HEK293 (cell line): ENCODE measurements around the gene PDHX.

Experiments used
- CTCF ChIA-PET: fragments of 350-600 bp; formaldehyde crosslinking; extraction: SDS; loops from one replicate; lab custom pipeline; 2021; ENCODE audit warnings: antibody characterized with exemption; lab: Yijun Ruan, JAX
- POLR2A ChIA-PET: fragments of 300-600 bp; formaldehyde crosslinking; extraction: SDS; loops from one replicate; lab custom pipeline; 2020; ENCODE audit warnings: antibody characterized with exemption, inconsistent platforms; lab: Yijun Ruan, JAX
- H3K27ac ChIP-seq: fragments of 200-500 bp; sonication (Bioruptor generic); 2 replicates; pipeline ENCODE4 v1.5.1; 2014; ENCODE audit warnings: low read depth, low read length, control low read depth, inconsistent platforms; ENCODE audit errors: extremely low read depth
- H3K36me3 ChIP-seq, 2 experiments: fragments of 200-500 bp in 1 of 2; sonication (Bioruptor generic) in 1 of 2; 1 replicate in 1 of 2; 2 replicates in 1 of 2; pipeline ENCODE4 v1.5.1; 2014 to 2017; ENCODE audit warnings: inconsistent platforms in 2 of 2, low read length in 2 of 2; ENCODE audit not compliant: control insufficient read depth in 2 of 2, insufficient read depth in 1 of 2
- H3K4me1 ChIP-seq: fragments of 200-500 bp; sonication (Bioruptor generic); 2 replicates; pipeline ENCODE4 v1.5.1; 2014; ENCODE audit warnings: mild to moderate bottlenecking, low read length, inconsistent platforms; ENCODE audit not compliant: control insufficient read depth, insufficient read depth
- H3K4me3 ChIP-seq: 2 replicates; pipeline ENCODE4 v1.5.1; 2011; ENCODE audit warnings: low read depth, mild to moderate bottlenecking, control low read depth, low read length, moderate library complexity
- H3K9me3 ChIP-seq: fragments of 200-500 bp; sonication (Bioruptor generic); 2 replicates; pipeline ENCODE4 v1.5.1; 2014; ENCODE audit warnings: low read depth, low read length, inconsistent platforms; ENCODE audit not compliant: control insufficient read depth, insufficient read depth
- FEZF1 ChIP-seq: fragments of 450-650 bp; formaldehyde crosslinking; IDR thresholded peaks from 2 replicates; pipeline ENCODE4 v1.5.1; 2016; ENCODE audit warnings: missing biosample characterization, missing genetic modification characterization
- GLI4 ChIP-seq: fragments of 450-650 bp; formaldehyde crosslinking; IDR thresholded peaks from 2 replicates; pipeline ENCODE4 v1.5.1; 2016; ENCODE audit warnings: missing biosample characterization, missing genetic modification characterization
- HIC1 ChIP-seq: fragments of 450-650 bp; formaldehyde crosslinking; IDR thresholded peaks from 2 replicates; pipeline ENCODE4 v1.5.1; 2016; ENCODE audit warnings: missing biosample characterization, missing genetic modification characterization
- HOXD13 ChIP-seq: sonication (generic); formaldehyde crosslinking; IDR thresholded peaks from 2 replicates; pipeline ENCODE4 v1.8.0; 2022; ENCODE audit warnings: missing genetic modification reagents, borderline replicate concordance
- PRDM4 ChIP-seq: fragments of 450-650 bp; formaldehyde crosslinking; IDR thresholded peaks from 2 replicates; pipeline ENCODE4 v1.5.1; 2017; ENCODE audit warnings: missing biosample characterization, missing genetic modification characterization
- SCRT2 ChIP-seq: fragments of 450-650 bp; formaldehyde crosslinking; IDR thresholded peaks from 2 replicates; pipeline ENCODE4 v1.5.1; 2016; ENCODE audit warnings: missing biosample characterization, missing genetic modification characterization
- SP7 ChIP-seq: fragments of 450-650 bp; formaldehyde crosslinking; IDR thresholded peaks from 2 replicates; pipeline ENCODE4 v1.5.1; 2016; ENCODE audit warnings: missing biosample characterization, missing genetic modification characterization
- ZBTB44 ChIP-seq: fragments of 450-650 bp; IDR thresholded peaks from 2 replicates; pipeline ENCODE4 v1.5.1; 2018; ENCODE audit warnings: missing biosample characterization, mild to moderate bottlenecking, missing genetic modification characterization
- ZBTB48 ChIP-seq: fragments of 450-650 bp; formaldehyde crosslinking; IDR thresholded peaks from 2 replicates; pipeline ENCODE4 v1.5.1; 2016; ENCODE audit warnings: missing biosample characterization, missing genetic modification characterization
- ZBTB8A ChIP-seq: fragments of 450-650 bp; formaldehyde crosslinking; IDR thresholded peaks from 2 replicates; pipeline ENCODE4 v1.5.1; 2016; ENCODE audit warnings: missing biosample characterization, missing genetic modification characterization
- ZNF10 ChIP-seq: fragments of 450-650 bp; formaldehyde crosslinking; IDR thresholded peaks from 2 replicates; pipeline ENCODE4 v1.5.1; 2017; ENCODE audit warnings: missing biosample characterization, missing genetic modification characterization
- ZNF140 ChIP-seq: fragments of 450-650 bp; formaldehyde crosslinking; IDR thresholded peaks from 2 replicates; pipeline ENCODE4 v1.5.1; 2016; ENCODE audit warnings: missing biosample characterization, missing genetic modification characterization
- ZNF146 ChIP-seq: fragments of 450-650 bp; formaldehyde crosslinking; IDR thresholded peaks from 2 replicates; pipeline ENCODE4 v1.5.1; 2016; ENCODE audit warnings: missing biosample characterization, missing genetic modification characterization
- ZNF16 ChIP-seq: fragments of 450-650 bp; formaldehyde crosslinking; IDR thresholded peaks from 2 replicates; pipeline ENCODE4 v1.5.1; 2016; ENCODE audit warnings: low read depth, missing biosample characterization, missing genetic modification characterization
- ZNF221 ChIP-seq: fragments of 450-650 bp; formaldehyde crosslinking; IDR thresholded peaks from 2 replicates; pipeline ENCODE4 v1.5.1; 2017; ENCODE audit warnings: missing biosample characterization, missing genetic modification characterization, borderline replicate concordance
- ZNF24 ChIP-seq: fragments of 450-650 bp; formaldehyde crosslinking; IDR thresholded peaks from 2 replicates; pipeline ENCODE4 v1.5.1; 2016; ENCODE audit warnings: missing biosample characterization, missing genetic modification characterization
- ZNF274 ChIP-seq, 2 experiments: fragments of 200-500 bp in 1 of 2; fragments of 450-650 bp in 1 of 2; sonication (Bioruptor generic) in 1 of 2; formaldehyde crosslinking in 1 of 2; IDR thresholded peaks; 2 replicates each; pipeline versions ENCODE4 v1.5.1 to v1.6.1; 2014 to 2016; ENCODE audit warnings: borderline replicate concordance in 1 of 2, inconsistent platforms in 1 of 2, low read length in 1 of 2, missing biosample characterization in 1 of 2, missing genetic modification characterization in 1 of 2
- ZNF335 ChIP-seq: fragments of 450-650 bp; formaldehyde crosslinking; conservative IDR thresholded peaks from 2 replicates; pipeline ENCODE4 v1.5.1; 2016; ENCODE audit warnings: missing biosample characterization, missing genetic modification characterization
- ZNF426 ChIP-seq: fragments of 450-650 bp; formaldehyde crosslinking; IDR thresholded peaks from 2 replicates; pipeline ENCODE4 v1.5.1; 2017; ENCODE audit warnings: missing biosample characterization, missing genetic modification characterization, mild to moderate bottlenecking, inconsistent platforms, moderate library complexity
- ZNF544 ChIP-seq: fragments of 450-650 bp; formaldehyde crosslinking; IDR thresholded peaks from 2 replicates; pipeline ENCODE4 v1.5.0; 2017; ENCODE audit warnings: missing biosample characterization, missing genetic modification characterization
- ZNF596 ChIP-seq: fragments of 450-650 bp; IDR thresholded peaks from 2 replicates; pipeline ENCODE4 v1.5.0; 2018; ENCODE audit warnings: missing biosample characterization, mild to moderate bottlenecking, missing genetic modification characterization, moderate library complexity
- ZNF600 ChIP-seq: fragments of 450-650 bp; formaldehyde crosslinking; IDR thresholded peaks from 2 replicates; pipeline ENCODE4 v1.5.1; 2016; ENCODE audit warnings: missing biosample characterization, missing genetic modification characterization
- ZNF623 ChIP-seq: fragments of 450-650 bp; formaldehyde crosslinking; IDR thresholded peaks from 2 replicates; pipeline ENCODE4 v1.5.1; 2016; ENCODE audit warnings: missing biosample characterization, missing genetic modification characterization
- ZNF629 ChIP-seq: fragments of 450-650 bp; formaldehyde crosslinking; IDR thresholded peaks from 2 replicates; pipeline ENCODE4 v1.5.1; 2017; ENCODE audit warnings: missing biosample characterization, missing genetic modification characterization
- ZNF664 ChIP-seq: fragments of 450-650 bp; formaldehyde crosslinking; IDR thresholded peaks from 2 replicates; pipeline ENCODE4 v1.5.1; 2016; ENCODE audit warnings: missing biosample characterization, missing genetic modification characterization
- ZNF677 ChIP-seq: fragments of 450-650 bp; IDR thresholded peaks from 2 replicates; pipeline ENCODE4 v1.5.0; 2018; ENCODE audit warnings: missing biosample characterization, mild to moderate bottlenecking, missing genetic modification characterization, moderate library complexity
- ZNF768 ChIP-seq: fragments of 450-650 bp; formaldehyde crosslinking; IDR thresholded peaks from 2 replicates; pipeline ENCODE4 v1.5.1; 2018; ENCODE audit warnings: missing biosample characterization, mild to moderate bottlenecking, missing genetic modification characterization
- ZNF837 ChIP-seq: fragments of 450-650 bp; formaldehyde crosslinking; IDR thresholded peaks from 2 replicates; pipeline ENCODE4 v1.5.1; 2016; ENCODE audit warnings: missing biosample characterization, missing genetic modification characterization
- ZSCAN30 ChIP-seq: fragments of 450-650 bp; IDR thresholded peaks from 2 replicates; pipeline ENCODE4 v1.5.1; 2018; ENCODE audit warnings: missing biosample characterization, mild to moderate bottlenecking, missing genetic modification characterization, moderate library complexity

Gene PDHX

GRCh38 chr11:34968862-34969261, 52.4 kb downstream of the PDHX start:
- no peak overlapping the region for H3K27ac ChIP-seq
- TF ChIP-seq ZNF221 (tag by site-specific recombination) (no peak), FEZF1 (tag by site-specific recombination) (no peak), ZNF837 (no peak), ZNF335 (no peak), ZNF544 (no peak)
- no peaks in the 10 kb centered on the region for H3K4me1 ChIP-seq
- peaks cover 23 to 40% of the 10 kb centered on the region in 2 experiments for H3K36me3 ChIP-seq
- H3K9me3 ChIP-seq: no peaks in the 10 kb centered on the region
- ChIA-PET CTCF (no interaction called here), POLR2A (no interaction called here)
- no peak overlapping the region for H3K4me3 ChIP-seq

- no peak overlapping the region for H3K4me3 ChIP-seq
- peaks cover 23 to 47% of the 10 kb centered on the region in 2 experiments for H3K36me3 ChIP-seq
- no peaks in the 10 kb centered on the region for H3K4me1 ChIP-seq
- no peaks in the 10 kb centered on the region for H3K9me3 ChIP-seq
- CTCF ChIA-PET: interaction anchor here (0.7 kb wide), 1 partner anchor 44 kb away, joined by 3 read pairs; no protein-coding TSS in a partner anchor
- no peak for TF ChIP-seq ZNF596 (tag by site-specific recombination)
- no peak for TF ChIP-seq ZNF140 (tag by site-specific recombination)
- no peak for TF ChIP-seq GLI4
- no peak for TF ChIP-seq SCRT2 (tag by site-specific recombination)
- no peak for TF ChIP-seq HOXD13
- no peak for TF ChIP-seq ZNF623 (tag by site-specific recombination)
- no peak for TF ChIP-seq ZNF146 (tag by site-specific recombination)
- no peak for TF ChIP-seq ZNF24 (tag by site-specific recombination)
- TF ChIP-seq ZNF16 (tag by site-specific recombination): no peak
- TF ChIP-seq PRDM4 (tag by site-specific recombination): no peak
- no peak for TF ChIP-seq ZBTB44 (tag by site-specific recombination)
- no peak for TF ChIP-seq ZNF629 (tag by site-specific recombination)
- TF ChIP-seq ZNF677 (tag by site-specific recombination): no peak
- TF ChIP-seq, all 188 proteins: peak for 0
- POLR2A ChIA-PET: no interaction called here
- H3K27ac ChIP-seq: no peak overlapping the region
These were observed 53.6 kb downstream of the PDHX start for GRCh38 chr11:34970033-34970432.

GRCh38 chr11:34970480-34970879, 54.1 kb downstream of the PDHX start:
- Histone ChIP-seq H3K4me1 (no peaks in the 10 kb centered on the region), H3K9me3 (no peaks in the 10 kb centered on the region), H3K4me3 (no peak overlapping the region), H3K36me3 (peaks cover 23 to 47% of the 10 kb centered on the region in 2 experiments), H3K27ac (no peak overlapping the region)
- ChIA-PET POLR2A (no interaction called here), CTCF (interaction anchor here (0.7 kb wide), 1 partner anchor 44 kb away, joined by 3 read pairs; no protein-coding TSS in a partner anchor)
- TF ChIP-seq SP7 (tag by site-specific recombination): no peak
- no peak for TF ChIP-seq ZSCAN30 (tag by site-specific recombination)
- TF ChIP-seq ZNF146 (tag by site-specific recombination): no peak
- TF ChIP-seq ZNF274 (IDR thresholded peaks at IDR 0.05; ENCODE audit: low read length): no peak
- no peak for TF ChIP-seq ZNF274 (tag by site-specific recombination; IDR thresholded peaks at IDR 0.05; ENCODE audit: borderline replicate concordance)
- TF ChIP-seq ZNF768 (tag by site-specific recombination): no peak
- TF ChIP-seq ZBTB8A (tag by site-specific recombination): no peak
- TF ChIP-seq ZNF10 (tag by site-specific recombination): no peak
- TF ChIP-seq HIC1: no peak
- TF ChIP-seq ZBTB48: no peak
- no peak for TF ChIP-seq ZNF600
- TF ChIP-seq ZNF664 (tag by site-specific recombination): no peak
- no peak for TF ChIP-seq ZNF426 (tag by site-specific recombination)
- no peak for TF ChIP-seq ZNF629 (tag by site-specific recombination)
